Endodermal cell (in vitro differentiated cells): Measurements from ENCODE around the gene MAP4K2. TPM values are rescaled to one million over a fixed set of nuclear protein-coding genes. Genes with fewer than 3 reads are reported as not detected.

Experiments used
- DNase-seq: peaks from one replicate; pipeline ENCODE4 v3.0.0-alpha.2; 2017
- H3K27ac ChIP-seq: 2 replicates; pipeline ENCODE4 v1.5.1; 2013; ENCODE audit warnings: mild to moderate bottlenecking, low read depth, low read length, moderate library complexity
- H3K27me3 ChIP-seq: 2 replicates; pipeline ENCODE4 v1.6.1; 2013; ENCODE audit warnings: mild to moderate bottlenecking, low read length, moderate library complexity; ENCODE audit not compliant: insufficient read depth, control insufficient read depth, poor library complexity, severe bottlenecking
- H3K36me3 ChIP-seq: 2 replicates; pipeline ENCODE4 v1.7.0; 2013; ENCODE audit warnings: mild to moderate bottlenecking, low read length, moderate library complexity; ENCODE audit not compliant: control insufficient read depth, insufficient read depth
- H3K4me1 ChIP-seq: one replicate; pipeline ENCODE4 v1.7.0; 2013; ENCODE audit warnings: low read length; ENCODE audit not compliant: control insufficient read depth, insufficient read depth
- H3K4me3 ChIP-seq: 2 replicates; pipeline ENCODE4 v1.5.1; 2013; ENCODE audit warnings: mild to moderate bottlenecking, low read length, moderate library complexity
- H3K9ac ChIP-seq: 2 replicates; pipeline ENCODE4 v1.6.1; 2013; ENCODE audit warnings: mild to moderate bottlenecking, low read length, moderate library complexity; ENCODE audit not compliant: poor library complexity, severe bottlenecking; ENCODE audit errors: extremely low read depth
- H3K9me3 ChIP-seq: 2 replicates; pipeline ENCODE4 v1.6.1; 2013; ENCODE audit warnings: mild to moderate bottlenecking, low read length, moderate library complexity; ENCODE audit not compliant: control insufficient read depth
- H3K27ac Mint-ChIP-seq: 2 replicates; pipeline ENCODE4 v1.8.0; 2020; ENCODE audit warnings: mixed read lengths
- H3K27me3 Mint-ChIP-seq: 2 replicates; pipeline ENCODE4 v1.8.0; 2021; ENCODE audit warnings: mild to moderate bottlenecking, mixed read lengths; ENCODE audit not compliant: insufficient read depth
- H3K36me3 Mint-ChIP-seq: 2 replicates; pipeline ENCODE4 v1.8.0; 2020; ENCODE audit warnings: low read depth, mixed read lengths
- H3K4me1 Mint-ChIP-seq: 2 replicates; pipeline ENCODE4 v1.8.0; 2020; ENCODE audit warnings: mixed read lengths
- H3K4me3 Mint-ChIP-seq: 2 replicates; pipeline ENCODE4 v1.8.0; 2020; ENCODE audit warnings: mild to moderate bottlenecking, moderate library complexity, mixed read lengths
- H3K9me3 Mint-ChIP-seq: 2 replicates; pipeline ENCODE4 v1.8.0; 2020; ENCODE audit warnings: mild to moderate bottlenecking, mixed read lengths
- WGBS, 2 experiments: methylation state at CpG; one replicate each; pipeline versions ENCODE4 v1.1.5 to v1.1.7; 2013; ENCODE audit warnings: missing lambda C conversion rate in 2 of 2, mixed read lengths in 1 of 2; ENCODE audit not compliant: insufficient coverage in 1 of 2, insufficient read length in 1 of 2; 5-methylcytosine and 5-hydroxymethylcytosine counted together
- total RNA-seq, 2 donors: library from RNA; stranded (reverse); fragmentation: NEBNext Ultra II Directional in 1 of 2; extraction: Animal tissue kit (Norgen Biotek cat#: 25700) in 1 of 2; gene quantifications; 2 replicates in 1 of 2; 3 replicates in 1 of 2; pipeline ENCODE4 v1.2.1, GENCODE V29; 2021
- TF ChIP-seq, protein P1 (sequence below): fragments of 200-600 bp; sonication (generic); conservative IDR thresholded peaks from 2 replicates; pipeline ENCODE4 v1.5.0; 2021; ENCODE audit warnings: antibody characterized with exemption, mild to moderate bottlenecking

The MAP4K2 gene
- total RNA-seq, 2 donors from 2014 or later, result 24.7 to 32.4 TPM

DNA sequence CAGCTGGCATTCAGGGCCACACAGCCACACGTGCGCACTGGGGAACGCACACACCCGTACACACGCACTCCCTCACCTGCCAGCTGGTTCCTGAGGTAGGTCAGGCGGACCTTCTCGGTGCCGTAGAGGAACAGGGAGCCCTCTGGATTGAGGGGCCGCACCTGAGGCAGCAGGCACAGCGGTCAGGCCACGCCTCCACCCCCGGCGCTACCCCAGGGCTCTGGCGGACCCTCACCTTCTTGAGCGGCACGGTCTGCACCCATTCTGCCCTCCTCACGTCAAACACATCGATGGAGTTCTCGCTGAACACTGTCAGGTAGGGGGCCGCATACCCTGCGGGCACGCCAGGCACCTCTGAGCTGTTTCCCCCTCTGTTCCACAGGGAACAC lies 24.4 kb upstream of the MAP4K2 start:
- WGBS, 2 experiments, result 95 to 96% methylated on average over 19 to 22 of the region's 22 CpGs
- Histone ChIP-seq H3K27me3 (no peaks in the 10 kb centered on the region), H3K9me3 (no peaks in the 10 kb centered on the region), H3K36me3 (no peaks in the 10 kb centered on the region), H3K9ac (no peak overlapping the region), H3K4me1 (no peaks in the 10 kb centered on the region), H3K4me3 (no peak overlapping the region), H3K27ac (no peak overlapping the region)
- Mint-ChIP-seq H3K27ac (no peak overlapping the region), H3K4me1 (no peaks in the 10 kb centered on the region), H3K27me3 (no peaks in the 10 kb centered on the region), H3K36me3 (peaks cover 22% of the 10 kb centered on the region), H3K4me3 (no peak overlapping the region), H3K9me3 (no peaks in the 10 kb centered on the region)
- TF ChIP-seq, protein P1, sequence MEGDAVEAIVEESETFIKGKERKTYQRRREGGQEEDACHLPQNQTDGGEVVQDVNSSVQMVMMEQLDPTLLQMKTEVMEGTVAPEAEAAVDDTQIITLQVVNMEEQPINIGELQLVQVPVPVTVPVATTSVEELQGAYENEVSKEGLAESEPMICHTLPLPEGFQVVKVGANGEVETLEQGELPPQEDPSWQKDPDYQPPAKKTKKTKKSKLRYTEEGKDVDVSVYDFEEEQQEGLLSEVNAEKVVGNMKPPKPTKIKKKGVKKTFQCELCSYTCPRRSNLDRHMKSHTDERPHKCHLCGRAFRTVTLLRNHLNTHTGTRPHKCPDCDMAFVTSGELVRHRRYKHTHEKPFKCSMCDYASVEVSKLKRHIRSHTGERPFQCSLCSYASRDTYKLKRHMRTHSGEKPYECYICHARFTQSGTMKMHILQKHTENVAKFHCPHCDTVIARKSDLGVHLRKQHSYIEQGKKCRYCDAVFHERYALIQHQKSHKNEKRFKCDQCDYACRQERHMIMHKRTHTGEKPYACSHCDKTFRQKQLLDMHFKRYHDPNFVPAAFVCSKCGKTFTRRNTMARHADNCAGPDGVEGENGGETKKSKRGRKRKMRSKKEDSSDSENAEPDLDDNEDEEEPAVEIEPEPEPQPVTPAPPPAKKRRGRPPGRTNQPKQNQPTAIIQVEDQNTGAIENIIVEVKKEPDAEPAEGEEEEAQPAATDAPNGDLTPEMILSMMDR, result no peak
- DNase-seq, result no peak

DNA sequence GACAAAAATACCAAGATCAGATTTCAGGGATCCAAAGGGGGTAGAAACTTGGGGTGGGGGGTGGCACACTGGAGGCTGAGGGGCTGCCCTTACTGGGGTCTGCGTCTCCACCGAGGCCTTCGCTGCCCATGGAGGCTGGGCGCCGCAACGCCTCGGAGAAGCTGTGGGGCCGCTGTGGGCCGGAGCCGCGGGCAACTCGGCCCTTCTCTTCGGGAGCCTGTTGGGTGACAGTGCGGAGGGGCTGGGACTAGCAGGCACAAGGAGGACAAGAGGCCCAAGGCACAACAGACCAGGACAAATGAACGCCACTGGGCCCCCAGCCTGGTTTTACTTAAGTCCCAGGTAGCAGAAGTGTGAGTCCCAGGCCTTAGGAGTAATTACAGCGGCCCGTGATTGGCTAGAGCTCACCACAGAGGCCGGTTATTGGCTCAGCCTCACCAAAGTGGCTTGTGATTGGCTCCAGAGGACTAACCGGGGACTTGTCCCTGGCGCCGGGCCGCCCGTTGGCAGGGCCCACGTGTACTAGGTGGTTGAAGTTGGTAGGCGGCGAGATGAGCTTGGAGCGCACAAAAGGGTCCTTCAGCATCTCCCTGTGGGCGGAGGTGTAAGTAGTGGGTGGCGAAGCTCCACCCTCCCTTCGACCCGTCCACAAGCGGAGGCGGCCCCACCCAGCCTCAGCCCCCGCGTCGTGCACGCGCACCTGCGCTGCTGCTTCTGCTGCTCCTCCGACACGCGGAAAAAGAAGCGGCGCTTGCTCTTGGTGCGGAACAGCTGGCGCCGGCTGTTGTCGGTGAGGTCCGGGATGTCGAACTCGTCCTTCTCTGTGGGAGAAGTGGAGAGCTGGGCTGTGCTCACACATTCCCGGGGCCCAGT lies 23.8 kb upstream of the MAP4K2 start:
- Mint-ChIP-seq H3K36me3 (peaks cover 22% of the 10 kb centered on the region), H3K27me3 (no peaks in the 10 kb centered on the region), H3K9me3 (no peaks in the 10 kb centered on the region), H3K4me1 (no peaks in the 10 kb centered on the region), H3K4me3 (no peak overlapping the region), H3K27ac (no peak overlapping the region)
- Histone ChIP-seq H3K4me1 (no peaks in the 10 kb centered on the region), H3K4me3 (no peak overlapping the region), H3K27me3 (no peaks in the 10 kb centered on the region), H3K9me3 (no peaks in the 10 kb centered on the region), H3K9ac (no peak overlapping the region), H3K27ac (no peak overlapping the region), H3K36me3 (no peaks in the 10 kb centered on the region)
- DNase-seq, result peak; percentile 79
- TF ChIP-seq, protein P1, result no peak
- WGBS, 2 experiments, result 96 to 98% methylated on average over 28 to 52 of the region's 52 CpGs

DNA sequence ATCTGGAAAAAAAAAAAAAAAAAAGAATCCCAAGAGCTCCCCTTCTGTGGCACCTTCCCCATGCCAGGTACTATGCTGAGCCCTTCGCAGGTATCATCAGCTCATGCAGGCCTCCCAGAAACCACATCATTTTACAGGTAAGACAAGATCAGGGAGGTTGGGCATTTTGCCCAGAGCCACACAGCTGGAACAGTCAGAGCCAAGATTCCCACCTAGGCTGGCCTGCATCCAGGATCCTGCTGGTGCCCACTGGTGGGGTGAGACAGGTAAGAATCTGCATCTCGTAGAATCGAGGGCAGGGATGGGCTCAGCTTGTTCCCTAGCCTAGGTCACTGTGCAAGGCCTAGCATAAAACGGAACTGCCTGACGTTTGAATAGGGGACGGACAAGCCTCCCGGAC lies 23.0 kb upstream of the MAP4K2 start:
- Mint-ChIP-seq H3K9me3 (no peaks in the 10 kb centered on the region), H3K27me3 (no peaks in the 10 kb centered on the region), H3K36me3 (peaks cover 22% of the 10 kb centered on the region), H3K4me3 (no peak overlapping the region), H3K4me1 (no peaks in the 10 kb centered on the region), H3K27ac (no peak overlapping the region)
- DNase-seq, result no peak
- no peaks in the 10 kb centered on the region for H3K9me3 ChIP-seq
- H3K4me1 ChIP-seq, result no peaks in the 10 kb centered on the region
- H3K9ac ChIP-seq, result no peak overlapping the region
- H3K4me3 ChIP-seq, result no peak overlapping the region
- no peak overlapping the region for H3K27ac ChIP-seq
- WGBS, 2 experiments, result 89 to 91% methylated on average over 7 of the region's 7 CpGs
- TF ChIP-seq, protein P1, result no peak
- no peaks in the 10 kb centered on the region for H3K27me3 ChIP-seq
- H3K36me3 ChIP-seq, result no peaks in the 10 kb centered on the region
